GM18517 (cell line): ENCODE measurements around the gene ZNF821.
"Not testable (repeated sequence)": the region's sequence is repeated elsewhere in the genome, so short reads cannot be mapped to it uniquely, and the experiment has no call there.

ENCODE experiments used
- ATAC-seq: cut with Tn5 transposase; IDR thresholded peaks from one replicate; pipeline ENCODE4 v1.9.1; 2021; ENCODE audit warnings: mild to moderate bottlenecking, moderate library complexity; ENCODE audit not compliant: unreplicated experiment

ZNF821 gene

GRCh38 chr16:71903608-71904007 is 19.6 kb upstream of the ZNF821 start:
- no peak for ATAC-seq

GRCh38 chr16:71902656-71903365 is 18.8 kb upstream of the ZNF821 start:
- no peak for ATAC-seq

- no peak for ATAC-seq
These were observed 15.2 kb upstream of the ZNF821 start for GRCh38 chr16:71899171-71899570.

- no peak for ATAC-seq
These were observed 12.9 kb upstream of the ZNF821 start for GRCh38 chr16:71896764-71897368.

DNA sequence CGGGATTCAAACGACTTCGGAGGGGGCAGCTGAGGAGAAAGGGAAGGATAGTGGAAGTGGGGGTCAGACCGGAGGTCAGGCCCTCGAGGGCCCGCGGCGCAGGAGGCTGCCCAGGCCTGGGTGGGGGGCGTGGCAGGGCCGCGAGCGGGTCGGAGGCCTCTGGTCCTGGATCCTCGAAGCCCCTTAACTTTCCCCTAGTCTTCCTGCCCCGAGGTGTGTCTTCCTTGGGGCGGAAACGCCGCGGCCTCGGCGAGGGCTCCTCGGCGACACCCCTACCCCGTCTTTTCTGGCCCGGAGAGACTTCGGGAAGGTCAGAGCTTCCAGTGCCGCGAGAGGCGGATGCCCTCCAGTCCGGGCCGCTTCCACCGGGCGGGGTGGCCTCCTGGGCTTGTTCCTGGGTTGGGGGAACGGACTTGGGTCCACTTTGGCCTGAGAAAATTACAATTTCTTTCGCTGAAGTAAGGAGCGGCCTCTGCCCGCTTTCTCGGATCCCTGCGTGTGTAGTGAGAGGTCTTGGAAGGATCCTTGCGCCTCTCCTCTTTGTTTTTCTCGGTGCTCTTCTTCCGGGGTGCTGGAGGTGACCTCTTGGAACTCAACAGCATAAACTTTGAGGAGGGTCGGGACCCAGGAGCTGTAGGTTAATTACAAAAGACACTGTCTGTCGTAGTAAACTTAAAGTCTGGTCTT is 11.8 kb upstream of the ZNF821 start:
- ATAC-seq = peak; percentile 23

DNA sequence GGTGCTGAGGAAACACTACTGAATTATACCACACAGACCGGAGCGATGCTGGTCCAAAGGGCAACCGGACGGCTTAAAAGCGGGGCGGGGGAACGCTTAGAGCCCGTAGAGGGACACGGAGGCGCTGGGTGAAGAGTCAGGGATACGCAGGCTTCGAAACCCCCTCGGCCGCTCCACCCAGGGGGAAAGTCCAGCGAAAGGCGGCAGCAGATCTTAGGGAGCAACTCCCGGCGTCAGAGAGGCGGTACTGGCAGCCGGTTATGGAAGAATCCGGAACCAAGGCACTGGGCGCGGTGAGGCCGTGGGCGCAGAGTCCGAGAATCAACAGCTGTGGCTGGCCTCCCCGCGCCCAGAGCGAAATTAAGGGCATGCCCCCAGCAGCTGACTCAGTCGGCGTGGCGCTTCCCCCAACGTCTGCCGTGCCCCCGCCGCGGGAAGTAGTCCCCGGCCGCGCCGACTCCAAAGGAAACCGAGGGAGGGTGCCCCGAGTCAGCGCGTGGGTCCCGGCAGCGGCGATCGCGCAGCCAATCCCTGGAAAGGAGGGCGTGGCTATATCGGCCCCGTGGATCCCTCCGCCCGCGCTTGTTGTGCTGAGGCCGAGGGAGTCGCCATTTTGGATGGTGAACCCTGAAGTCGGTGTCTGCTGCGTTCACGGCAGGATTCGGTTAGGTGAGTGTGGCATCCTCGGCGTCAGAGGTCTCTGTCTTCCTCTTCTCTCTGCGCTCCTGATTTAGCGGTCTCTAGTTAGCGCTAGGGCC is 11.1 kb upstream of the ZNF821 start, which contains the start of gene IST1:
Gene IST1, plus strand, starts transcription at position 611 of the 758 bp plus-strand sequence. CDS start 20,110 bp downstream, outside the sequence.
- ATAC-seq = peak; percentile 70

DNA sequence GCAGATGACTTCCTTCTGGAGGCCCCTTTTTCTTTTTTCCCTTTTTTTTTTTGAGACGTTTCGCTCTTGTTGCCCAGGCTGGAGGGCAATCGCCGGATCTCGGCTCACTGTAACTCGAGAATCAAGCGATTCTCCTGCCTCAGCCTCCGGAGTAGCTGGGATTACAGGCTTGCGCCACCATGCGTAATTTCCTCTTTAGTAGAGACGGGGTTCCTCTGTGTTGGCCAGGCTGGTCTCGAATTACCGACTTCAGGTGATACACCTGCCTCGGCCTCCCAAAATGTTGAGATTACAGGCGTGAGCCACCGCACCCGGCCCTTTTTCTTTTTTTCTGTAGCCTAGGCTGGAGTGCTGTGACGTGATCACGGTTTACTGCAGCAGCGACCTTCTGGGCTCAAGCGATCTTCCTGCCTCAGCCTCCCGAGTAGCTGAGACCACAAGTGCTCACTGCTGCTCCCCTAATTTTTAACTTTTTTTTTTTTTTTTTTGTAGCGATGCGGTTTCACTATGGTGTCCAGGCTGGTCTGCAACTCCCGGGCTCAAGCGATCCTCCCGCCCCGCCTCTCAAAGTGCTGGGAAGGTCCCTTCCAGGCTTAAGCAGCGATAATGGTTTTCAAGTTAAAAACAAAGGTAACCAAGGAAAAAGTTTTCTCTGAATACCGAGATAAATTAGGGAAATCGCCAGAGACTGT is 10.4 kb upstream of the ZNF821 start:
- peak; percentile 24 for ATAC-seq

GRCh38 chr16:71893888-71894228 is 9.9 kb upstream of the ZNF821 start:
- peak; percentile 1 for ATAC-seq

- ATAC-seq = no peak
These were observed 5.2 kb upstream of the ZNF821 start for GRCh38 chr16:71889147-71889546.

GRCh38 chr16:71885261-71885650 is 1.3 kb upstream of the ZNF821 start:
- ATAC-seq = no peak

DNA sequence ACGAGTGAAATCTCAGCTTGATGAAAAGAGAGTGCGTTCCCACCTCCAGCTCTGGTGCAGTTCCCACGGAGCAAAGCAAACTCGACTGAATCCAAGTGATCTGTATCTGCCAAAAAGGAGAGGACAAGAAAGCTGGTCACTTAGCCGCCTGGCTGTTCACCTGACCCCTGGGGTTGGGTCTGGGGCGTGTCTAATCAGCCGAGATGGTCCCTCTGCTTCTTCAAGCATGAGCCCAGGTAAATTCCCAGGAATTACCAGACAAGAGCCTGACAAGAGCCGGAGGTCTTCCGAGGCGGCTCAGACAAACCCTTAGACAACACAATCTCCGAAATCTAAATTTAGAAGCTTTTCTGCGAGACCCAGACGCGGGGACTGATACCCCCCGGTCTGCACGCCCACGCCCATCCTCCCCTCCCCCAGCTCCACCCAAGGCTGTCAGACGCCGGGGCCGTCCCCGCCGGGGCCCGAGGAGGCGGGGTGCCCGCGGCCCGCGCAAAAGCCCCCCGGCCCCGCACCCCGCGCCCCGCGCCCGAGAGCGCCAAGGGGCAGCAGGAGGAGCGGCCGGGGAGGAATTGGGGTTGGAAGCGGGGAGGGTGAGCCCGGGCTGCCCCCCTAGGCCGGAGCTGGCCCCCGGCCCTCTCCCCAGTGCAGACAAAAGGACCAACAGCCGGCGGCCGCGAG is 674 bp downstream of the ZNF821 start:
- ATAC-seq = peak; percentile 46

DNA sequence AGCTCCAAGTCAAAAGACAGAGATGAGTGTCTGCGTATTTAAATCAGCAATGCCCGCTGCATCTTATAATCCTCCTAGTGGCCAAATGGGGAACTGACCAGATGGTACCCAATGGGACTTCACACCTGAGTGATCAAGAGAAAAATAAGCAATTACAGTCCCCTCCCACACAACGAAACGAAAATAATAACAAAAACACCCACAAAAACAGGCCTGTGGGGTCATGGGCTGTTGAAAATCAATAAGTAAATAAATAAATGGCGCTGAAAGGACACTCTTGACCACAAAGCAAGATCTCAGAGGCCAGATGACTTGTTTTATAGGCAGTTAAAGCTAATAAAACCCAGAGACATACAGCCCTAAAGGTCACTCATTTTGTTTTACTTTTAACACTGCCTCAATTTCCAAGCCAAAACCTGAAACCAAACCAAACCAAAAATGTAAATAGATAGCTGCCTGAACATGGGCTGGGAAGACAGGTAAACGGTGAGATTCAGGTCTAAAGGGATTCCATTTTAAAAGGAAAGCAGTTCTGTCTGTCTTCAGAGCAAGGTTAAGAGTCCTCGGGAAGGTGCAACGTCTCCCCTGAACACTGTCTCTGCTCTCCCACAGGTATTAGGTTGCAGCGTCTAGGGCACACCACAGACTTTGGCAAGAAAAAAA is 1.3 kb downstream of the ZNF821 start:
- peak; percentile 59 for ATAC-seq

DNA sequence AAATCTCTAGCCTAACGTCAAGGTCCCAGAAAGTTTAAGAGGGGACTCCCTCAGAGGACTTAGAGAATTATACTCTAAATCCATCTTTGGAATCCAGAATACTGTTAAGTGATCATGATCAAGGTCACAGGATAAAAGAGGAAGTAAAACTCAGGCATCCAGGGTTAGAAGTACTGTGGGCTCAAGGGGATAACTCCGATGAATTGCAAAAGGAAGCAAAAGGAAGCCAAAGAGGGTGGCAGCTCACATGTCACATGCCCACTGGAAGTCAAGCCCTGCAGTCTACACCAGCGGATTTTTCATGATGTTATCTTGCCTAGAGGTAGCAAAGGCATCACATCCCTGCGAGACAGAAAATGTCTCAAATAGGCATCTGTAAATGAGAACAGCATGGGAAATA is 3.8 kb downstream of the ZNF821 start:
- ATAC-seq = no peak

- no peak for ATAC-seq
These were observed 5.1 kb downstream of the ZNF821 start for GRCh38 chr16:71878911-71879310.

GRCh38 chr16:71873199-71873598 is 10.8 kb downstream of the ZNF821 start:
- ATAC-seq = no peak

DNA sequence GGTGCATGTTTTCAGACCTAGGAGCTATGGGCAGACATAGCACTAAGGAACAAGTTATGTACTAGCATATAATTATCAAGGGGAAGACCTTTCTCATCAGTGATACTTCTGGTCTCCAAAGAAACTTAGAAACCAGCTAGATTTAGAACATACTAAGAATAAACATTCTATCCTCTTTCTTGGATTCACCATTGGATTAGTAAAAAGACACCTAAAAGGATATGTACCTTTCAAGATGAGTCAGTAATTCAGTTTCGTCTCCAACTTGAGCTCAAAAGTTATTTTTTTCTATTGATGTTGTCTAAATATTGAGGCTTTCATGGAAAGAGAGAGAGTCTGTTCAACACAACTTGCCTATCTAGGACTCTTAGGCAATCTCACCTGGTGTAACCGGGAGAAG is 13.2 kb downstream of the ZNF821 start:
- ATAC-seq = no peak

- no peak for ATAC-seq
These were observed 14.9 kb downstream of the ZNF821 start for GRCh38 chr16:71869089-71869488.

- ATAC-seq = no peak
These were observed 16.0 kb downstream of the ZNF821 start for GRCh38 chr16:71867939-71868338.

DNA sequence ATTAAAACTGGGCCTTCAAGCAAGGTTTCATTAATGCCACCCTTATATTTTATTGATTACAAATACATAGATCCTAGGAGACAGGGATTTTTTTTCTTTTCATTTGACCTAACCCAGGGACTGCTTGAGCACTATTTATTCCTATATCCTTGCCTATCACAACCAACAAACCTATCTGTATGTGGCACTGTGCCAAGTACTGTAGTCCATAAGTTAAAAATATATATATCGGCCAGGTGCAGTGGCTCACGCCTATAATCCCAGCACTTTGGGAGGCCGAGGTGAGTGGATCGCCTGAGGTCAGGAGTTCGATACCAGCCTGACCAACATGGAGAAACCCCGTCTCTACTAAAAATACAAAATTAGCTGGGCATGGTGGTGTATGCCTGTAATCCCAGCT is 16.8 kb downstream of the ZNF821 start:
- not testable (repeated sequence) for ATAC-seq
